Vagina (tissue), 2 donors: ENCODE measurements around the gene RETREG1. TPM values are rescaled to one million over a fixed set of nuclear protein-coding genes. Genes with fewer than 3 reads are reported as not detected.

Experiments used
- DNase-seq, 2 donors: peaks; one replicate each; pipeline ENCODE4 v3.0.0-alpha.2; 2017; ENCODE audit errors: extremely low spot score in 2 of 2
- H3K27ac ChIP-seq: fragments of 200-600 bp; sonication (generic); one replicate; pipeline ENCODE4 v1.5.1; 2019
- H3K27me3 ChIP-seq: fragments of 200-600 bp; sonication (generic); one replicate; pipeline ENCODE4 v1.5.1; 2019
- H3K36me3 ChIP-seq, 2 donors: fragments of 200-600 bp; sonication (generic); one replicate each; pipeline ENCODE4 v1.5.1; 2017 to 2019
- H3K4me1 ChIP-seq: fragments of 200-600 bp; sonication (generic); one replicate; pipeline ENCODE4 v1.5.1; 2019
- H3K4me3 ChIP-seq, 2 donors: fragments of 200-600 bp; sonication (generic); 1 replicate in 1 of 2; 2 replicates in 1 of 2; pipeline ENCODE4 v1.5.1; 2016 to 2019
- H3K9me3 ChIP-seq: fragments of 200-600 bp; sonication (generic); one replicate; pipeline ENCODE4 v1.5.1; 2019
- CTCF ChIP-seq, 3 experiments: fragments of 450-650 bp in 2 of 3; fragments of 200-600 bp in 1 of 3; sonication (generic) in 1 of 3; IDR thresholded peaks; one replicate each; pipeline ENCODE4 v1.5.1; 2017 to 2019; ENCODE audit warnings: antibody characterized with exemption in 3 of 3, mild to moderate bottlenecking in 2 of 3, moderate library complexity in 2 of 3
- POLR2A ChIP-seq, 2 donors: fragments of 450-650 bp; IDR thresholded peaks; one replicate each; pipeline ENCODE4 v1.6.1; 2017; ENCODE audit warnings: antibody characterized with exemption in 2 of 2, mild to moderate bottlenecking in 2 of 2, moderate library complexity in 2 of 2
- POLR2AphosphoS5 ChIP-seq, 2 donors: sonication (generic); formaldehyde crosslinking; IDR thresholded peaks; one replicate each; pipeline ENCODE4 v1.9.0; 2017; ENCODE audit warnings: antibody characterized with exemption in 2 of 2, mild to moderate bottlenecking in 2 of 2, low read depth in 1 of 2; ENCODE audit not compliant: insufficient read depth in 1 of 2
- intact Hi-C: fragments of 100-400 bp; cut with DNase I; formaldehyde crosslinking; loops from one replicate; pipeline ENCODE4 v1.15.1; 2023
- total RNA-seq: library from RNA; depleted of rRNA; stranded (reverse); fragments of >200 nt; gene quantifications from one replicate; pipeline ENCODE4 v1.2.3, GENCODE V29; 2016

RETREG1 gene
- total RNA-seq, 1 donor from 2014 or later, result 27.7 TPM

DNA sequence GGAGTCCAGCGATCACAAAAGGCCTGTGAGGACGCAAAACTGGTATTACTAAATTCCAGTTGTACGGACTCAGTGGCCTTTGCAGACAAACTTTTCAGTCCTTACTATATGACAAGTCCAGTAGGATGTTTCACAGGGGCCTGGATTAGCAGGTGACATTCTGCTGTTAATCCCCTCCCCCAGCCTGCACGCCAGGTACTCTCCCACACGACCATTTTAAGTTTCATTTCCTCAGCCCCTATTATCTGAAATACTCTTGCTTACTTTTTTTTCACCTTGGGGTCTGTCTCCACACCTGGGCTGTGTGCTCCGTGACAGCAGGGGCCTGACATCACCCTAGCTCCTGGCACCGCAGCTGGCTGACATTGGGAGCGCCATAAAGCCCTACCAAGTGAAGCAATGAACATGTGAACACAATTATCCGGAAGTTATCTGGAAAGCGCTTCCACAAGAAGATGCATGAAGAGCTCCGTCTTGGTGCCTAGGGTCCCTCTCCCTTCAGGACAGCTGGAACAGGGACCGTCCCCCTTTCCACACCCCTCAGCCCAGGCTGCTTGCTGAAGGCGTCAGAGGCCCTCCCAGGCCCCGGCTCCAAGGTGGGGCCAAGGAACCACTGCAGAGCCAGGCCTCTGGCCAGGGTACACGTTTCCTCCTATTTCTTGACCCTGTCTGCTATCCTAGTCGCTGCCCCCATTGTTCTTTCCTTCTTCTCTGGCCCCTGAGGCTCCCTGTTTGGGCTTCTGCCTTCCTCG lies 111.5 kb downstream of the RETREG1 start:
- no peak for TF ChIP-seq POLR2A (IDR thresholded peaks at IDR 0.05)
- no peak for TF ChIP-seq POLR2AphosphoS5 (IDR thresholded peaks at IDR 0.05; ENCODE audit: insufficient read depth in 1 of 2, low read depth in 1 of 2)
- TF ChIP-seq CTCF (IDR thresholded peaks at IDR 0.05), result no peak
- no peak for DNase-seq
- Histone ChIP-seq H3K4me3 (no peak overlapping the region), H3K36me3 (no peaks in the 10 kb centered on the region), H3K9me3 (no peaks in the 10 kb centered on the region), H3K4me1 (peaks cover 26% of the 10 kb centered on the region), H3K27me3 (no peaks in the 10 kb centered on the region), H3K27ac (no peak overlapping the region)
- intact Hi-C loops, result no loop called here

GRCh38 chr5:16504571-16504970 lies 112.2 kb downstream of the RETREG1 start:
- Histone ChIP-seq H3K27me3 (no peaks in the 10 kb centered on the region), H3K27ac (no peak overlapping the region), H3K4me3 (no peak overlapping the region), H3K9me3 (no peaks in the 10 kb centered on the region), H3K36me3 (no peaks in the 10 kb centered on the region), H3K4me1 (peaks cover 21% of the 10 kb centered on the region)
- DNase-seq, result no peak
- intact Hi-C loops, result no loop called here
- TF ChIP-seq POLR2AphosphoS5 (IDR thresholded peaks at IDR 0.05; ENCODE audit: insufficient read depth in 1 of 2, low read depth in 1 of 2) (no peak), CTCF (IDR thresholded peaks at IDR 0.05) (no peak), POLR2A (IDR thresholded peaks at IDR 0.05) (no peak)

DNA sequence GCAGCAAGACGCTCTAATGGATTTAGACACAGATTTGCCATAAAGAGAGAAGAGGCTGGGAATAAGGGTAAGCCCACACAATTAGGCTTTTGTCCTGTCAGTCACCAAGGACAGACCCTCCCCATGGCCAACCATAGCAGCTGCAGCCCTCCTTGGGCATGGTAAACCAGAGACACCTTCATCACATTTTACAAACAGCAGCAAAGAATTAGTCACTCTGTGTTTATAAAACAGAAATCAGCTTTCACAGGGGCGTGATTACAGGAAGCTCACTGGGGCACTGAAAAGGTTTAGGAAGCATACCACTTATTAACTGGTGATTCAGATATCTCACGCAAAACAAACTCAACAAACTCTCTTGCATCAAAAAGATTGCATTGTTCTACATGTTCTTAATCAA lies 113.9 kb downstream of the RETREG1 start:
- Histone ChIP-seq H3K36me3 (no peaks in the 10 kb centered on the region), H3K4me1 (peaks cover 5% of the 10 kb centered on the region), H3K27me3 (no peaks in the 10 kb centered on the region), H3K27ac (no peak overlapping the region), H3K4me3 (no peak overlapping the region), H3K9me3 (no peaks in the 10 kb centered on the region)
- intact Hi-C loops, result no loop called here
- TF ChIP-seq POLR2A (IDR thresholded peaks at IDR 0.05), result no peak
- TF ChIP-seq POLR2AphosphoS5 (IDR thresholded peaks at IDR 0.05; ENCODE audit: insufficient read depth in 1 of 2, low read depth in 1 of 2), result no peak
- no peak for TF ChIP-seq CTCF (IDR thresholded peaks at IDR 0.05)
- no peak for DNase-seq

DNA sequence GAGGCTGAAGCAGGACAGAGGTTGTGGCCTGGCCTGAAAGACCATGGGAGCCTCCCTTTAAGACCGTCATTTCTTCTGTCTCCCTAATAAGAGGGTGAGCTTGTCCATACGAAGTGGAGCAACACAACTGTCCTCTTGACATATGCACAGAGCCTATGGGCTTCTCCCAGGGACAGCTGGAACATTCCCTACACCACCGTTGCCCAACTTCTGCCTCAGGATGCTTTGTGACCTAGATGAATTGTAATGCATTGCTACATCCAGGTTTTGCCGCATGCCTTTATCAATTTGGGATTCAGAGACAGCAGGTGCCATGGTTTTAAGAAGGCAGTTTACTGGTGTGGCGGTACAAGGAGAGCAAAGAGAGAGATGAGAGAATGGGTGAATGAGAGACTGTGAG lies 116.8 kb downstream of the RETREG1 start:
- no peak for DNase-seq
- TF ChIP-seq CTCF (IDR thresholded peaks at IDR 0.05) (no peak), POLR2A (IDR thresholded peaks at IDR 0.05) (no peak), POLR2AphosphoS5 (IDR thresholded peaks at IDR 0.05; ENCODE audit: insufficient read depth in 1 of 2, low read depth in 1 of 2) (no peak)
- intact Hi-C loops, result no loop called here
- Histone ChIP-seq H3K27me3 (no peaks in the 10 kb centered on the region), H3K4me1 (no peaks in the 10 kb centered on the region), H3K9me3 (peaks cover 5% of the 10 kb centered on the region), H3K36me3 (no peaks in the 10 kb centered on the region), H3K27ac (no peak overlapping the region), H3K4me3 (no peak overlapping the region)

GRCh38 chr5:16497546-16497945 lies 119.3 kb downstream of the RETREG1 start:
- intact Hi-C loops, result loop anchor here (10.0 kb wide), 1 partner anchor 47 kb away; no protein-coding TSS in a partner anchor
- TF ChIP-seq POLR2A (IDR thresholded peaks at IDR 0.05) (no peak), CTCF (IDR thresholded peaks at IDR 0.05) (no peak), POLR2AphosphoS5 (IDR thresholded peaks at IDR 0.05; ENCODE audit: insufficient read depth in 1 of 2, low read depth in 1 of 2) (no peak)

More at GRCh38 chr5:16497546-16497945, 119.3 kb downstream of the RETREG1 start:
- Histone ChIP-seq H3K4me3 (no peak overlapping the region), H3K27me3 (no peaks in the 10 kb centered on the region), H3K9me3 (peaks cover 8% of the 10 kb centered on the region), H3K4me1 (peaks cover 14% of the 10 kb centered on the region), H3K27ac (no peak overlapping the region), H3K36me3 (no peaks in the 10 kb centered on the region)
- no peak for DNase-seq
